GM18858 (cell line): ENCODE measurements around the gene TPX2.
A peak's percentile ranks its signal among the peaks of the same experiment; 100 is the strongest.

Experiments
- ATAC-seq: cut with Tn5 transposase; IDR thresholded peaks from one replicate; pipeline ENCODE4 v1.9.1; 2021; ENCODE audit not compliant: unreplicated experiment

Gene TPX2

GRCh38 chr20:31705598-31706597, 33.2 kb upstream of the TPX2 start:
- peak; percentile 74 for ATAC-seq

- no peak for ATAC-seq
These were observed 32.4 kb upstream of the TPX2 start for GRCh38 chr20:31706607-31707257.

DNA sequence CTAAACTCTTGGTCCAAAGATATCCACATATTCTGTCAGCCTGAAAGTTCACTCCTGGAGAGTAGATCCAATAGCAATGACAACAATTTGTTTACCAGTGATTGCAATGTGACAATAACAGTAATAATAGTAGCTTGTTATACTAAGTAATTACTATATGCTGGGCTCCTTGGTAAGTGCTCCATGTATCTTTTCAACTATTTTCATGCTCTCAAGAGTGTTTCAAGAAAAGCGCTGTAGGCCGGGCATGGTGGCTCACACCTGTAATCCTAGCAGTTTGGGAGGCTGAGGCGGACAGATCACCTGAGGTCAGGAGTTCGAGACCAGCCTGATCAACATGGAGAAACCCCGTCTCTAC, 31.9 kb upstream of the TPX2 start:
- ATAC-seq: no peak

GRCh38 chr20:31707994-31708735, 30.9 kb upstream of the TPX2 start:
- ATAC-seq: no peak

GRCh38 chr20:31708736-31709534, 30.2 kb upstream of the TPX2 start:
- ATAC-seq: no peak

DNA sequence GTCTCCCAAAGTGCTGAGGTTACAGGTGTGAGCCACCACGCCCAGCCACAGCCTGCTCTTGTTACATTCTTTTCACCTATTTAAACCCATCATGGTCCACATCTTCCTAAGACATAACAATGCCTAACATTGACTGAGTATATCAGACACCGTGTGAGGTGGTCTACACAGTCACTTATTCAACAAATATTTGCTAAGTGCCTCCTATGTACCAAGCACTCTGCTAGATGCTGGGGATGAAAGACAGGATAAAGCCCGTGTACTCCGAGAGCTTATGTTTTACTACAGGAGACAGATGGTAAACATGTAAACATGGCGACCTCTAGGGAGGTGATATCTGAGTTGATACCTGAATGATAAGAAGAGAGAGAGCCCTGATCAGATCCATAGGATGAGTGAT, 29.2 kb upstream of the TPX2 start:
- ATAC-seq: no peak

- no peak for ATAC-seq
These were observed 28.5 kb upstream of the TPX2 start for GRCh38 chr20:31710423-31711108.

DNA sequence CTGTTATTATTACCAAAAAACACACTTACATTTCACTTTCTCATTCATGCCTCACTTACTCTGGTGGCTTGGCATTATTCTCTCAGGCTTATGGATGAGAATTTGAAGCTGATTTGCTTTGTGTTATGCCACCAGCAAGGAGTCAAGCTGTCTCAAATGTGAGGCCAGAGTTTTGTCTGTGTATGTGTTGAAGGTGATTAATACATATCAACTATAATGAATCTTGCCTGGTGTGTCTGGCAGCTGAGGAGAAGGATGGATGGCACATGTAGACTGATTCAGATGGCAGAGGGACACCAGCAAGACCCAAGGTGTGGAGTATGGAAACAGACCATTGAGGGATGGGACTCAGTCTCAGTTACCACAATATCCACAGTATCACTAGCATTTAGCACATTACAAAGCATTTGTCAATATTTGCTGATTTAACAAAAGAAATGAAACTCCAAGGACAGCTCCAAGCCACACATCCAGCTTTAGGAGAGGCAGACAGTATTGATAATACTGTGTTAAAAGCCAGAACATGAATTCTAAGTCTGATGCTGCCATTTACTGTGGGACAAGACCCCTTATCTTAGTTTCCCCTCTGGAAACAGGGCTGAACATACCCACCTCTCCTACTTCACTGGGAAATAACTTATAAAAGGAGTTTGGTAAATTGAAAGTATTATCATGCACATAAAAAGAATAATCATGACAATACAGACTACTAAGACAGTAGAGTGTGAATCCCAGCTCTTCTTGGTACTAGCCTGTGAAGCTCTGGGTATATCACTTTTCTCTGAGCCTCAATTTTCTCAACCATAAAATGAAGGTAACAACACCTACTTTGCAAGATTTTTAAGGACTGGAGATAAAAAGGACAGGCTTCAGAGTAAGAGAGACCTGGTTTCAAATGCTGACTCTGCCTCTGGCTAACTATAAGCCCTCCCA, 27.6 kb upstream of the TPX2 start:
- no peak for ATAC-seq

DNA sequence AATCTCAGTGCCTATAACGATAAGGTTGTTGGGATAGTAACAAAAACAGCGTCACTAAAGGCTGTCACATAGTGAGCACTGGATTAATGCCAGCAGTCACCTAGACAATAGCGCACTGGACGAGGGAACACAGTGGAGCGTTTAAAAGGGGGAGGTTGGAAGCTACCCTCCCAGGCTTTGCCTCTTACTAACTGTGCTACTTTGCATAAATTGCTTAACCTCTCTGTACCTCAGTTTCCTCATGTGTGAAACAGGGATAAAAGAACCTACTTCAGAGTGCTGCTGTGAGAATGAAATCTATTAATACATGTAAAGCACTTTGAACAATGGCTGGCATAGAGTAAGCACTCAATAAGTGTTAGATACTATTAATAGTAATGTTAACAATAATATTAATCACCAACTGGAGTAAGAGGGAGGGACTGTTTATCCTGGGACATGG, 27.0 kb upstream of the TPX2 start:
- ATAC-seq: no peak

- ATAC-seq: no peak
These were observed 26.4 kb upstream of the TPX2 start for GRCh38 chr20:31712564-31713311.

DNA sequence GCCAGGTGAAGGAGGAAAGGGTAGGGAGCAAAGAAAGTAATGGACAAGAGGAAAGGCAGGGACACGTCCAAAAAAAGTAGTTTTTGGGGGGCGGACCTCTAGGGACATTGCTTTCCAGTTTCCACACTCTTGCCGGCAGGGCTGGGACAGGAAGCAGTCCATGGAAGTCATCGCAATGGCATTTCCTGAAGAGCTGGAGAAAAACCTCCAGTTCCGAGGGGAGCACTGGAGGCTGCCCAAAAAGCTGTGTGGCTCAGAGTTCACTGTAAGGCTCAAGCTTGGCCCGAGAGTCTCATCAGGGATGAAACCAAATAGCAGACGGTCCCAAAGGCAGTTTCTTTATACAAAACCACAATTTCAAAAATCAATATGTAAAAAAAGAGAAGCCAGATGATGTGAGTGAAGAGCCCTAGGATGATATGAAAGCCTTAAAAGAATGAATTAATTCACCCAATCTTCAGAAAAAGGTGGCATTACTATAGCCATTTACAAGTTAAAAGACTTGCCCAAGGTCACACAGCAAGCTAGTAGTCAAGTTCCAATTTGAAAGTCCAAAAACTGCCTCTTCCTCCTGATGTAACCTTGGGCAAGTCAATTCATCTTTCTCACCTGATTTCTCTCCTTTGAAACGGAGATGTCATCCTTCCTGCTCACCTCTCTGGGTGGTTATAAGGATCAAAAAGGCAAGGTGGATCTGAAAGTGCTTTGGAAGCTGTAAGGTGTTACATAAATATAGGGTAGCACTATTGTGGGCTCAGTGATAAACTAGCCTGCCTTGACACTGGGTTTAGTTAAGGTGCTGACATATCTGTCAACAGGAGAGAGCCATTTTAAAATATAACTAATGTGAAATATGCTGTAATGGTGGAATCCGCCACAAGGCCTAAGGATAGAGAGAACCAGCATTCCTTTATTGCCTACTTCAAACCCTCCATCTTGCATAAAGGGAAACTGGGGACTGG, 25.5 kb upstream of the TPX2 start:
- no peak for ATAC-seq

GRCh38 chr20:31715766-31716165, 23.3 kb upstream of the TPX2 start:
- ATAC-seq: no peak

DNA sequence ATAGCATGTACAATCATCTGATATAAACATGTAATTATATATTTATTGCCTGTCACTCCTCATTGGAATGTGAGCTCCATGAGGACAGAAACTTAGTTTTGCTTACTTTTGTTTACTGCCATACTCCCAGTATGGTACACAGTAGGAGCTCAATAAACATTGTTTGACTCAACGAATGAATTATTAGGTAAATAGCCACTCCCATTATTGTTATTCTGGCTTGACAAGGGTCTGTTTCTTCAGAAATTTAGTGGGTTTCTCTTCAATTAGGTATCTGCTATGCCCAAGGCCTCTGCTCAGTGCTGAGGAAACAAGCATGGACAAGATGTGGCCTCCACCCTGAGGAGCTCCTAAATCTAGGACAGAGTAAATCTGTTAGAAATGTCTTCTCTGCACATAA, 22.7 kb upstream of the TPX2 start:
- ATAC-seq: no peak

DNA sequence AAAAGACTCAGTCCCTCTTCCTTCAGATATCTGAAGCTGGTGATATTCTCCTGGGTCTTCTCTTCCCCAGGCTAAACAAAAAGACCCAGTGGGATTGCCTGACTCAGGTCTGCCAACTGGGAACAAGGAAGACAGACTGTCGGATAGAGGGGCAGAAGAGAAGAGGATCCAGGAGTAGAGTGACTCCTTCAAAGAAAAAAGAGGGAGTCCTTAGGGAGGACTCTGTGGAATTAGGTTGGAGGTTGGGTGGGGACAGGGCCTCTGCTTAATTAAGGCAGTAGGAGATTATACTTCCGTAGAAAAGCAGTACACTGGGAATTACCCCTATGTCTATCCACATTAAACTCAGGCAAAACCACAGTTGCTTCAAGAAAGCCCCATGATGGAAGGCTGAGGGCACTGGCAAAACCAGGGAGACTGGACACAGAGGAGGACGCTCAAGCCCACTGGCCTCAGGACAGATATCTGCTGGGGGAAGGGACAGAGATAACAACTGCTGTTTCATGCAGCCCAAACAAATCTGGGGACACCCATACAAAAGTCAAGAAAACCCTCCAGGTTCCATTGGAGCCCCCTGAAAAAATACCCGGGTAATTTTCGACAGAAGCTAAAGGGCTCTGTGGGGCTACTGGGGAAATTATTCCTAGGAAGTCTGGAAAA, 22.1 kb upstream of the TPX2 start:
- peak; percentile 3 for ATAC-seq

DNA sequence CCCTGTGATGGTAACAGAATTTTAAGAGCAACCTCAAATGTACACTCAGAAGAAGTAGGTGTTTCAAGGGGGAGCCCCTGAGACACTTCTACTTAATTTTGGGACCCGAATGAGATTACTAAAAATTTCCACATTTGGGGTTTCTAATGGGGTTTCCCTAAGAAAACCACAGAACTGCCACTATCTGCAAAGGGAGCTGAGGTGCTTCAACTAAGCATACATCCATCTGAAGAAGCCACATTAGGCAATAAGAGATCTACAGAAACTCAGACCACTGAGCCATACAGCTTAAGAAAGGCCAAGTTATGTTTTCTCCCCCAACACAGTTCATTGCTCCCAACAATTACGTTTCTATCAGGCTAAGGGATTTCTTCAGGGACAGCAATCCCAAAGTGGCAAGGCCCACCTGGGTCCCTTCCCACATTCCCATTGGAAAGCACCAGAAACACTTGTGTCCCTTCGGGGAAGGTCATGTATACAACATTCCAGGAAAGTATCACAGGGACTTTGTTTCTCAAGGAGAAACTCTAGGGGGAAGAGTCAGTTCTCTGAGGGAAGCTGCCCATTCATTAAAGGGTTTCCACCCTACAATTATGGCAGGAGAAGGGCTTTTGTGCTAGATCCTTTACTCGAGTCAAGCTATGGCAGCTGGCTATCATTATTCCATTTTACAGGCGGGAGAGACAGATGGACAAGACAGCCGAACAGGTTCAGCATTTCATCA, 21.4 kb upstream of the TPX2 start:
- ATAC-seq: peak; percentile 53
